B cell (primary cell): ENCODE measurements around the gene CLEC4G. TPM values are rescaled to one million over a fixed set of nuclear protein-coding genes. Genes with fewer than 3 reads are reported as not detected.

ENCODE experiments used
- ATAC-seq: fragments of 200-7000 bp; cut with Tn5 transposase; one replicate; pipeline ENCODE4 v1.10.0; 2021; ENCODE audit warnings: low read depth, mild to moderate bottlenecking, moderate number of reproducible peaks, moderate library complexity
- CTCF ChIA-PET: fragments of 350-600 bp; sonication (Branson Sonifier 250); formaldehyde crosslinking; loops from one replicate; lab custom pipeline; 2021; ENCODE audit warnings: antibody characterized with exemption, inconsistent platforms; lab: Charles Lee
- POLR2A ChIA-PET: fragments of 350-600 bp; sonication (Branson Sonifier 250); formaldehyde crosslinking; loops from one replicate; lab custom pipeline; 2021; ENCODE audit warnings: antibody characterized with exemption; lab: Charles Lee
- DNase-seq: peaks from one replicate; pipeline ENCODE4 v3.0.0; 2013
- H2AFZ ChIP-seq: 2 replicates; pipeline ENCODE4 v1.6.1; 2012; ENCODE audit warnings: mild to moderate bottlenecking, low read depth, low read length; ENCODE audit not compliant: insufficient read depth, poor library complexity, severe bottlenecking
- H3K27ac ChIP-seq, 2 donors: 1 replicate in 1 of 2; 2 replicates in 1 of 2; pipeline ENCODE4 v1.5.1; 2012 to 2013; ENCODE audit warnings: low read length in 2 of 2, mild to moderate bottlenecking in 2 of 2, moderate library complexity in 1 of 2
- H3K27me3 ChIP-seq, 4 experiments: fragments of 200-600 bp in 1 of 4; sonication (generic) in 1 of 4; replicated peaks in 1 of 4; 1 replicate in 2 of 4; 2 replicates in 2 of 4; pipeline versions ENCODE4 v1.6.1 to v1.7.0; 2013 to 2016; ENCODE audit warnings: low read length in 3 of 4, mild to moderate bottlenecking in 2 of 4, mixed read lengths in 1 of 4, moderate library complexity in 1 of 4; ENCODE audit not compliant: insufficient read depth in 4 of 4, control insufficient read depth in 3 of 4; ENCODE audit errors: control extremely low read depth in 1 of 4
- H3K36me3 ChIP-seq, 2 experiments: replicated peaks in 1 of 2; 1 replicate in 1 of 2; 2 replicates in 1 of 2; pipeline versions ENCODE4 v1.6.1 to v1.7.1; 2013; ENCODE audit warnings: low read length in 1 of 2; ENCODE audit not compliant: insufficient read depth in 2 of 2, control insufficient read depth in 1 of 2; ENCODE audit errors: control extremely low read depth in 1 of 2, extremely low read depth in 1 of 2
- H3K4me1 ChIP-seq, 2 donors: fragments of 200-600 bp in 1 of 2; sonication (generic) in 1 of 2; 1 replicate in 1 of 2; 2 replicates in 1 of 2; pipeline versions ENCODE4 v1.5.1 to v1.6.1; 2013 to 2017; ENCODE audit warnings: low read length in 2 of 2; ENCODE audit not compliant: control insufficient read depth in 2 of 2, insufficient read depth in 2 of 2
- H3K4me2 ChIP-seq: replicated peaks from 2 replicates; pipeline ENCODE3; 2012; ENCODE audit warnings: mild to moderate bottlenecking, low read depth, low read length; ENCODE audit not compliant: poor library complexity, severe bottlenecking
- H3K4me3 ChIP-seq, 5 experiments: fragments of 200-600 bp in 1 of 5; sonication (generic) in 1 of 5; 1 replicate in 3 of 5; 2 replicates in 2 of 5; pipeline versions ENCODE4 v1.5.1 to v1.7.0; 2011 to 2016; ENCODE audit warnings: low read length in 4 of 5, mild to moderate bottlenecking in 4 of 5, low read depth in 2 of 5, control low read depth in 1 of 5, moderate library complexity in 1 of 5; ENCODE audit not compliant: insufficient read depth in 1 of 5; ENCODE audit errors: control extremely low read depth in 1 of 5, extremely low read depth in 1 of 5
- H3K79me2 ChIP-seq: fragments of 200-600 bp; sonication (generic); one replicate; pipeline ENCODE4 v1.6.0; 2016; ENCODE audit warnings: low read length; ENCODE audit not compliant: control insufficient read depth, insufficient read depth
- H3K9ac ChIP-seq: fragments of 200-600 bp; sonication (generic); 2 replicates; pipeline ENCODE4 v1.6.1; 2017; ENCODE audit warnings: mild to moderate bottlenecking, low read length, moderate library complexity
- H3K9me3 ChIP-seq, 3 donors: one replicate each; pipeline versions ENCODE4 v1.6.1 to v1.7.1; 2013; ENCODE audit warnings: low read length in 2 of 3; ENCODE audit not compliant: control insufficient read depth in 2 of 3, insufficient read depth in 1 of 3; ENCODE audit errors: control extremely low read depth in 1 of 3
- H4K20me1 ChIP-seq: 2 replicates; pipeline ENCODE4 v1.6.0; 2012; ENCODE audit warnings: mild to moderate bottlenecking, low read length; ENCODE audit not compliant: insufficient read depth, control insufficient read depth, poor library complexity, severe bottlenecking
- H3K27ac Mint-ChIP-seq: one replicate; pipeline ENCODE4 v1.8.0; 2021; ENCODE audit warnings: mixed read lengths
- H3K27me3 Mint-ChIP-seq: one replicate; pipeline ENCODE4 v1.8.0; 2021; ENCODE audit warnings: mixed read lengths
- H3K4me1 Mint-ChIP-seq: one replicate; pipeline ENCODE4 v1.8.0; 2021; ENCODE audit warnings: mixed read lengths
- H3K4me3 Mint-ChIP-seq: one replicate; pipeline ENCODE4 v1.8.0; 2021; ENCODE audit warnings: mixed read lengths
- H3K9me3 Mint-ChIP-seq: one replicate; pipeline ENCODE4 v1.8.0; 2022; ENCODE audit warnings: mixed read lengths; ENCODE audit not compliant: insufficient read depth
- EZH2 ChIP-seq: IDR thresholded peaks from 2 replicates; pipeline ENCODE4 v1.6.1; 2012; ENCODE audit warnings: borderline replicate concordance, low read depth, mild to moderate bottlenecking, moderate library complexity, low read length; ENCODE audit not compliant: insufficient read depth, poor library complexity, severe bottlenecking
- WGBS: methylation state at CpG from one replicate; pipeline ENCODE4 v1.1.5; 2013; ENCODE audit warnings: missing lambda C conversion rate; ENCODE audit not compliant: insufficient coverage; 5-methylcytosine and 5-hydroxymethylcytosine counted together
- intact Hi-C: fragments of 100-400 bp; cut with micrococcal nuclease; formaldehyde crosslinking; loops from one replicate; pipeline ENCODE4 v1.10.0; 2022
- polyA plus RNA-seq: library from polyadenylated mRNA; depleted of rRNA; stranded (reverse); fragments of >200 nt; gene quantifications from 2 replicates; pipeline ENCODE4 v1.2.3, GENCODE V29; 2012
- total RNA-seq, 2 donors: library from RNA; stranded (reverse); fragments of 120-200 nt in 1 of 2; gene quantifications; 1 replicate in 1 of 2; 2 replicates in 1 of 2; pipeline versions ENCODE4 v1.2.3 to v1.2.4, GENCODE V29; 2013 to 2022
- TF ChIP-seq, protein P1 (sequence below): fragments of 200-600 bp; IDR thresholded peaks from one replicate; pipeline ENCODE4 v1.8.0; 2022; ENCODE audit warnings: antibody characterized with exemption, mild to moderate bottlenecking

Gene CLEC4G
- total and polyA plus RNA-seq, 2 donors (not counting 1 experiment from before 2014, with no cell fraction given): 1.3 TPM; not detected in 1

- peaks cover 76% of the 10 kb centered on the region for H3K79me2 ChIP-seq
- H3K27ac Mint-ChIP-seq: peak overlapping the region; percentile 100
- H3K27ac ChIP-seq: peak overlapping the region; percentile 95 to 98
- H3K36me3 ChIP-seq: no peaks in the 10 kb centered on the region
- TF ChIP-seq, protein P1, sequence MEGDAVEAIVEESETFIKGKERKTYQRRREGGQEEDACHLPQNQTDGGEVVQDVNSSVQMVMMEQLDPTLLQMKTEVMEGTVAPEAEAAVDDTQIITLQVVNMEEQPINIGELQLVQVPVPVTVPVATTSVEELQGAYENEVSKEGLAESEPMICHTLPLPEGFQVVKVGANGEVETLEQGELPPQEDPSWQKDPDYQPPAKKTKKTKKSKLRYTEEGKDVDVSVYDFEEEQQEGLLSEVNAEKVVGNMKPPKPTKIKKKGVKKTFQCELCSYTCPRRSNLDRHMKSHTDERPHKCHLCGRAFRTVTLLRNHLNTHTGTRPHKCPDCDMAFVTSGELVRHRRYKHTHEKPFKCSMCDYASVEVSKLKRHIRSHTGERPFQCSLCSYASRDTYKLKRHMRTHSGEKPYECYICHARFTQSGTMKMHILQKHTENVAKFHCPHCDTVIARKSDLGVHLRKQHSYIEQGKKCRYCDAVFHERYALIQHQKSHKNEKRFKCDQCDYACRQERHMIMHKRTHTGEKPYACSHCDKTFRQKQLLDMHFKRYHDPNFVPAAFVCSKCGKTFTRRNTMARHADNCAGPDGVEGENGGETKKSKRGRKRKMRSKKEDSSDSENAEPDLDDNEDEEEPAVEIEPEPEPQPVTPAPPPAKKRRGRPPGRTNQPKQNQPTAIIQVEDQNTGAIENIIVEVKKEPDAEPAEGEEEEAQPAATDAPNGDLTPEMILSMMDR: no peak
- TF ChIP-seq EZH2: no peak
- no peaks in the 10 kb centered on the region for H3K27me3 Mint-ChIP-seq
- peaks cover 86 to 97% of the 10 kb centered on the region in 2 donors for H3K4me1 ChIP-seq
- no peaks in the 10 kb centered on the region for H4K20me1 ChIP-seq
- DNase-seq (no peak), ATAC-seq (no peak)
- H3K9me3 Mint-ChIP-seq: no peaks in the 10 kb centered on the region
- peak overlapping the region; percentile 71 for H3K4me2 ChIP-seq
- H2AFZ ChIP-seq: no peak overlapping the region
- POLR2A ChIA-PET: interaction anchor here (1.3 kb wide), 1 partner anchor 10 kb away, joined by 9 read pairs; no protein-coding TSS in a partner anchor
- 93% methylated on average over 6 of the region's 6 CpGs for WGBS
- H3K9ac ChIP-seq: no peak overlapping the region
- no peak overlapping the region for H3K4me3 ChIP-seq
- H3K9me3 ChIP-seq: peaks cover 0 to 6% (median 0%) of the 10 kb centered on the region in 3 donors
- peaks cover 81% of the 10 kb centered on the region for H3K4me1 Mint-ChIP-seq
- intact Hi-C loops: loop anchor here (1.0 to 10.0 kb wide), 2 partner anchors 14 to 360 kb away; partner anchors contain the start of gene ARHGEF18
- H3K27me3 ChIP-seq: no peaks in the 10 kb centered on the region
- CTCF ChIA-PET: interaction anchor here (1.0 to 3.2 kb wide), 5 partner anchors 8 to 95 kb away, joined by 3 to 24 read pairs (median 5); partner anchors contain the start of gene TRAPPC5
- peak overlapping the region; percentile 87 for H3K4me3 Mint-ChIP-seq
Measured at GRCh38 chr19:7704280-7705060, 27.4 kb downstream of the CLEC4G start.

DNA sequence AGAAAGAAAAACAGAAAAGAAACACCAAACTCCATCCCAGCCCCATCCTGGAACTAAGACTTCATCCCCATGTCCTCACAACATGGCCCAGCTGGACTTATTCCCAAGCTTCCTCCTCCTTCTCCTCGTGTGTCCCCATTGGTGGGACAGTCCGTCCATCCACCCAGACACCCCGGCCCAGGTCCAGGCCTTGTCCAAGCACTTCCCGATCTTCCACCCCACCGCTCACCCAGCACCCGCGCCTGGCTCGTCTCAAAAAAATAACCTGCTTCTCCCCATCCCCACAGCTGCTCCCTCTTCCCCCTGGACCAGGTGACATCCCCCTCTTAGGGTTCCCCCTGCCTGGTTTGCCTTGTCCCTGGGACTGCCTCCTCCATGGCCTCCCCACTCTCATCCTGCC lies 28.6 kb downstream of the CLEC4G start:
- Histone ChIP-seq H3K79me2 (peaks cover 81% of the 10 kb centered on the region), H3K9me3 (peaks cover 0 to 6% (median 0%) of the 10 kb centered on the region in 3 donors), H3K27ac (peak overlapping the region; percentile 95 to 98), H2AFZ (peak overlapping the region; percentile 4), H3K4me1 (peaks cover 88 to 97% of the 10 kb centered on the region in 2 donors), H3K9ac (no peak overlapping the region), H4K20me1 (no peaks in the 10 kb centered on the region), H3K36me3 (peaks cover 0 to 9% of the 10 kb centered on the region in 2 experiments), H3K27me3 (no peaks in the 10 kb centered on the region), H3K4me3 (no peak overlapping the region), H3K4me2 (peak overlapping the region; percentile 71)
- intact Hi-C loops: loop anchor here (10.0 kb wide), 1 partner anchor 359 kb away; the partner anchor contains the start of gene ARHGEF18
- TF ChIP-seq, protein P1: no peak
- TF ChIP-seq EZH2: no peak
- no peak for ATAC-seq
- POLR2A ChIA-PET: interaction anchor here (0.6 to 2.6 kb wide), 4 partner anchors 23 to 125 kb away, joined by 3 to 15 read pairs (median 6); partner anchors contain the start of gene TRAPPC5
- no peak for DNase-seq
- CTCF ChIA-PET: interaction anchor here (7.0 to 8.3 kb wide), 2 partner anchors 23 to 98 kb away, joined by 58 read pairs; partner anchors contain the start of gene TRAPPC5
- WGBS: 92% methylated on average over 8 of the region's 8 CpGs
- Mint-ChIP-seq H3K27me3 (no peaks in the 10 kb centered on the region), H3K4me3 (peak overlapping the region; percentile 87), H3K4me1 (peaks cover 84% of the 10 kb centered on the region), H3K9me3 (no peaks in the 10 kb centered on the region), H3K27ac (peak overlapping the region; percentile 100)
